Muscle of leg (tissue), 11 donors: ENCODE data around the gene ZBTB16. TPM values are rescaled to one million over a fixed set of nuclear protein-coding genes. Genes with fewer than 3 reads are reported as not detected.
"Not testable (repeated sequence)": the region's sequence is repeated elsewhere in the genome, so short reads cannot be mapped to it uniquely, and the experiment has no call there.

Experiments
- DNase-seq: peaks from one replicate; pipeline ENCODE4 v3.0.0; 2013
- H3K27ac ChIP-seq: one replicate; pipeline ENCODE4 v1.5.1; 2013; ENCODE audit warnings: mild to moderate bottlenecking, low read length, control low read depth
- H3K27me3 ChIP-seq: one replicate; pipeline ENCODE4 v1.6.1; 2013; ENCODE audit warnings: low read length; ENCODE audit not compliant: control insufficient read depth, insufficient read depth
- H3K36me3 ChIP-seq: one replicate; pipeline ENCODE4 v1.6.1; 2013; ENCODE audit warnings: low read length; ENCODE audit not compliant: control insufficient read depth, insufficient read depth
- H3K4me1 ChIP-seq: one replicate; pipeline ENCODE4 v1.6.1; 2013; ENCODE audit warnings: low read length; ENCODE audit not compliant: control insufficient read depth, insufficient read depth
- H3K4me3 ChIP-seq: one replicate; pipeline ENCODE4 v1.5.1; 2013; ENCODE audit warnings: low read length, control low read depth
- H3K9me3 ChIP-seq: replicated peaks from 2 replicates; pipeline ENCODE4 v1.6.1; 2013; ENCODE audit warnings: low read depth, low read length; ENCODE audit not compliant: control insufficient read depth
- WGBS: methylation state at CpG from one replicate; pipeline ENCODE4 v1.1.5; 2013; ENCODE audit warnings: missing lambda C conversion rate; ENCODE audit not compliant: insufficient coverage; 5-methylcytosine and 5-hydroxymethylcytosine counted together
- polyA plus RNA-seq, 8 donors: library from polyadenylated mRNA; unstranded; fragments of 120-200 nt; gene quantifications; one replicate each; pipeline versions ENCODE4 v1.2.1 to v1.2.3, GENCODE V29; 2013; ENCODE audit warnings: inconsistent platforms in 1 of 8, low replicate concordance in 1 of 8; ENCODE audit not compliant: insufficient read length in 8 of 8, insufficient read depth in 1 of 8
- total RNA-seq: library from RNA; stranded (reverse); fragments of 120-200 nt; gene quantifications from one replicate; pipeline ENCODE4 v1.2.4, GENCODE V29; 2013

Gene ZBTB16
- total and polyA plus RNA-seq, 9 donors = 1.7 to 10.0 (median 4.0) TPM

DNA sequence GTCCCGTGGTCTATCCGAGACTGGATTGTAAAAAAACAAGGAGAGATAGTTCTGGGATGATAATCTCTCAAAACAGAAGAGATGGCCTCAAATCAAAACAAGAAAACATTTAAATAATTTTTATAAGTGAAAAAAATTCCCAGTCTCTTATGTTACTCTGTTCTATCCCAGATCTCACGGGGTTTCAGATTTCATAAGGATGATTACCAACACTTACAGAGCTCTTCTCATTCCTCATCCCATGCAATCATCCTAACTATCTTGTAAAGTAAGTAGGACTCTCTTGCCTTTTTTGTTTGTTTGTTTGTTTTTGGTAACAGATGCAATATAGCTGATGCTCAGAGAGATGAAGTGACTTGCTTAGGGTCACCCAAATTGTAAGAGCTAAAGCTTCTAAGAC lies 20.0 kb upstream of the ZBTB16 start:
- Histone ChIP-seq H3K9me3 (no peaks in the 10 kb centered on the region), H3K27ac (no peak overlapping the region), H3K4me1 (peaks cover 6% of the 10 kb centered on the region), H3K36me3 (no peaks in the 10 kb centered on the region), H3K27me3 (no peaks in the 10 kb centered on the region), H3K4me3 (no peak overlapping the region)
- no peak for DNase-seq
- WGBS = no CpG with 5 or more reads among the region's 3 CpGs

GRCh38 chr11:114040706-114041211 lies 18.8 kb upstream of the ZBTB16 start:
- H3K4me3 ChIP-seq = no peak overlapping the region
- H3K9me3 ChIP-seq = no peaks in the 10 kb centered on the region
- H3K36me3 ChIP-seq = no peaks in the 10 kb centered on the region
- DNase-seq = no peak
- no peaks in the 10 kb centered on the region for H3K27me3 ChIP-seq
- no CpG with 5 or more reads among the region's 7 CpGs for WGBS
- peaks cover 5% of the 10 kb centered on the region for H3K4me1 ChIP-seq
- H3K27ac ChIP-seq = no peak overlapping the region

DNA sequence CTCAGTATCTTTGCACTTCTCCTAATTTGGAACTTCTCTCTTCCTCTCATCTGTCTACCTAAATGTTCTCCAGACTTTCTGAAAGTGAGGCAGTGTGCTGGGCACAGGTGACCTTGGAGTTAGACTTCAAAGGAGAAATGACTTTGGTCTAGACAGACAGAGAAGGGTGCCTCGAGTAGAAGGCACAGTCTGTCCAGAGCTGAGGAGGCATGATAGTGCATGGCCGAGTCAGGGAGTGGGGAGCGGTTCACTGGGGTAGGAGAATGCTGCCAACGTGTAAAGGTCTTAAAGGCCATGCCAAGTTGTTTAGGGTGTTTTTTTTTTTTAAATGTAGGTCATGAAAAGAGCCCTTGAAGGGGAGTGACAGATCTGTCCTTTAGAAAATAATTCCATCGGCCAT lies 17.3 kb upstream of the ZBTB16 start:
- peaks cover 1% of the 10 kb centered on the region for H3K27me3 ChIP-seq
- H3K27ac ChIP-seq = no peak overlapping the region
- WGBS = 86% methylated on average over 4 of the region's 5 CpGs
- H3K9me3 ChIP-seq = no peaks in the 10 kb centered on the region
- DNase-seq = no peak
- H3K4me1 ChIP-seq = no peaks in the 10 kb centered on the region
- no peak overlapping the region for H3K4me3 ChIP-seq
- H3K36me3 ChIP-seq = no peaks in the 10 kb centered on the region

DNA sequence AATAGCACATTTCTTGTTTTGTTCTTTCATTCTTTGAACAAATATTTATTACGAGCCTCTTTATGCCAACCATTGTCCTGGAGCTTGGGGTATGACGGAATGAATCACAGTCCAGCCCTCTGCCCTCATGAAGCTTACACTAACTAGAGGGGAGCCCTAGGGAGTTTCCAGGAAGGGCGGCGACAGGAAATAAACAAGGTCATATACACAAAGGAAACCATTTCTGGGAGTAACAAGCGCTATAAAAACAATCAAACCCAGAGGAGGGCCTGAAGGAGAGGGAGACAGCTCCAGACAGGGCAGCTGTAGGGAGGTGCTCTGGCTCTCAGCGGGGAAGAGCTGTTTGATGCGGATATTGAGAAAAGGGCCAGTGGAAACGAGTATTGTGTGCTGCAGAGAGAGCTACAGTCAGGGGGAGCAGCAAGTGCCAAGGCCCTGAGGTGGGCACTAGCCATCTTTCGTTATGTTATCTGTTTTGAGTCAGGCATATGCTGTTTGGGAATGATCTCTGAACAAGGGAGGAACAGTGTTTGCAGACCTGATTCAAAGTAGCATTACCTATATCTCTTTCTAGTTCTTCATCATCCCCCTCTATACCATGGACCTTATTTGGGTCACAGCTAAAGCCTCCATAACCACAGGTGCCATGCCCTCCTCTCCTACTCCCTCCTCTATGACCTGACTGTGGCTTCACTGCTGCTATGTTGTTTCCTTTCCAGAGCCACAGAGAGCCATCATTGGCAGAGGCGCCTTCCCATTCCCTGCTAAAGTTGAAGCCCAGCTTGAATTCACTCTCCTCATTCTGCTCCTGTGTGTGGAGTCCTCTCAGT lies 15.3 kb upstream of the ZBTB16 start:
- Histone ChIP-seq H3K9me3 (no peaks in the 10 kb centered on the region), H3K27ac (no peak overlapping the region), H3K4me1 (no peaks in the 10 kb centered on the region), H3K36me3 (no peaks in the 10 kb centered on the region), H3K4me3 (no peak overlapping the region), H3K27me3 (peaks cover 6% of the 10 kb centered on the region)
- 56% methylated on average over 3 of the region's 10 CpGs for WGBS
- DNase-seq = no peak

DNA sequence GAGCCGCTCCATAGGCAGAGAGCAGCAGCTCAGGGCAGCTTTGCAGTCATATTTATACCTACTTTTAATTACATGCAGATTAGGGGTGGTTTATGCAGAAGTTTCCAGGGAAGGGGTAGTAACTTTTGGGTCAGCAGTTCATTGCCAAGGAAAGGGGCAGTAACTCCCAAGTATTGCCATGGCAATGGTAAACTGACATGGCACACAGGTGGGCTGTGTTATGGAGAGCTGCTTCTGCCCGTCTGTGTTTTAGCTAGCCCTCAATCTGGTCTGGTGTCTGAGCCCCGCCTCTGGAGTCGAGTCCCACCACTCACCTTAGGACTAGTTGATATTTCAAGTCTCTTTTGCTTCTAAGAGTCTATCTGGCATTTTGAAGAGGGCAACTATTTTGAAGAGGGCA lies 12.2 kb upstream of the ZBTB16 start:
- H3K36me3 ChIP-seq = no peaks in the 10 kb centered on the region
- peaks cover 10% of the 10 kb centered on the region for H3K27me3 ChIP-seq
- H3K4me1 ChIP-seq = no peaks in the 10 kb centered on the region
- no peak for DNase-seq
- no peak overlapping the region for H3K4me3 ChIP-seq
- H3K9me3 ChIP-seq = no peaks in the 10 kb centered on the region
- H3K27ac ChIP-seq = no peak overlapping the region
- no CpG with 5 or more reads among the region's 4 CpGs for WGBS

- H3K27ac ChIP-seq = no peak overlapping the region
- WGBS = 60% methylated on average over 1 of the region's 2 CpGs
- H3K4me1 ChIP-seq = no peaks in the 10 kb centered on the region
- no peaks in the 10 kb centered on the region for H3K9me3 ChIP-seq
- H3K27me3 ChIP-seq = peaks cover 11% of the 10 kb centered on the region
- no peak overlapping the region for H3K4me3 ChIP-seq
- DNase-seq = no peak
- H3K36me3 ChIP-seq = no peaks in the 10 kb centered on the region
Measured at GRCh38 chr11:114049050-114049449, 10.5 kb upstream of the ZBTB16 start.

- not testable (repeated sequence) for H3K4me1 ChIP-seq, H3K4me3 ChIP-seq, DNase-seq, H3K9me3 ChIP-seq, H3K27ac ChIP-seq, H3K36me3 ChIP-seq
- peaks cover 11% of the 10 kb centered on the region for H3K27me3 ChIP-seq
- 80% methylated on average over 5 of the region's 9 CpGs for WGBS
Measured at GRCh38 chr11:114049766-114050165, 9.7 kb upstream of the ZBTB16 start.

DNA sequence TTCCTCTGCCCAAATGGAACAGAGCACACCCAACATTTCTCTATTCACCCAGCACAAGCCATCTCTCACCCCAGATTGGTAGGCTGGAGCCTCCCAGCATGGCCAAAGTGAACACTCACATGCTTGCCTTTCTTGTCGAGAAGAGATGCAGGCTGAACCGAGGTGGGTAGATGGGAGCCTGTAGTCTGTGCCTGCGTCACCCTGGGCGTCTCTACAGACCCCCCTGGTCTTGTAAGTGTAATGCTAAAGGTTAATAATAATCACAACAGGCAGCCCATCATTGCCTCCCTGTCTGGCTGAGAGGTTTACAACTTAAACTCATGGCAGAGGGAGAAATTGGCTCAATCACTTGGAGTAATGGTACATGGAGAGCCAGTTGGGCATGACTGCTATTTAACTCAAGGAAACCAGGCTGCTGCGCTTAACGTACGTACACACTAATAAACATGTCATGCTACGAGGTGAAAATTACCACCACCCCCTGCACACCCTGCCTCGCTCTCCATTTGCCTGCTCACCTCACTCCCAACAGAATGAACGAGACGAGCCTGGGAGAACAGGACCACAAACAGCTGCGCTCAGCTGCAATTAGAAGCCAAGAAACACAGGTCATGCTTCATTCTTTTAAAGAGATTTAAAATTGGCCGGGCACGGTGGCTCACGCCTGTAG lies 9.1 kb upstream of the ZBTB16 start:
- Histone ChIP-seq H3K9me3 (no peaks in the 10 kb centered on the region), H3K4me3 (no peak overlapping the region), H3K4me1 (no peaks in the 10 kb centered on the region), H3K27ac (no peak overlapping the region), H3K27me3 (peaks cover 11% of the 10 kb centered on the region), H3K36me3 (no peaks in the 10 kb centered on the region)
- DNase-seq = no peak
- WGBS = 19% methylated on average over 4 of the region's 15 CpGs

- Histone ChIP-seq H3K9me3 (no peaks in the 10 kb centered on the region), H3K4me3 (no peak overlapping the region), H3K4me1 (no peaks in the 10 kb centered on the region), H3K27me3 (peaks cover 11% of the 10 kb centered on the region), H3K27ac (no peak overlapping the region), H3K36me3 (no peaks in the 10 kb centered on the region)
- 40% methylated on average over 1 of the region's 4 CpGs for WGBS
- no peak for DNase-seq
Measured at GRCh38 chr11:114051558-114051957, 8.0 kb upstream of the ZBTB16 start.

GRCh38 chr11:114052160-114052559 lies 7.4 kb upstream of the ZBTB16 start:
- no peak for DNase-seq
- Histone ChIP-seq H3K36me3 (no peaks in the 10 kb centered on the region), H3K27ac (no peak overlapping the region), H3K4me3 (no peak overlapping the region), H3K27me3 (peaks cover 13% of the 10 kb centered on the region), H3K4me1 (no peaks in the 10 kb centered on the region), H3K9me3 (no peaks in the 10 kb centered on the region)
- 53% methylated on average over 4 of the region's 5 CpGs for WGBS
